22Rv1 (cell line): Measurements from ENCODE around the gene CALCOCO2.

ENCODE experiments used
- H3K27ac ChIP-seq: fragments of 450-650 bp; 2 replicates; pipeline ENCODE4 v1.5.1; 2017
- ZFX ChIP-seq: fragments of 450-650 bp; IDR thresholded peaks from 2 replicates; pipeline ENCODE4 v1.6.1; 2017; ENCODE audit warnings: antibody characterized with exemption, borderline replicate concordance
- TF ChIP-seq, protein P1 (sequence below): fragments of 450-650 bp; IDR thresholded peaks from 2 replicates; pipeline ENCODE4 v1.5.1; 2017; ENCODE audit warnings: mild to moderate bottlenecking

CALCOCO2 gene

DNA sequence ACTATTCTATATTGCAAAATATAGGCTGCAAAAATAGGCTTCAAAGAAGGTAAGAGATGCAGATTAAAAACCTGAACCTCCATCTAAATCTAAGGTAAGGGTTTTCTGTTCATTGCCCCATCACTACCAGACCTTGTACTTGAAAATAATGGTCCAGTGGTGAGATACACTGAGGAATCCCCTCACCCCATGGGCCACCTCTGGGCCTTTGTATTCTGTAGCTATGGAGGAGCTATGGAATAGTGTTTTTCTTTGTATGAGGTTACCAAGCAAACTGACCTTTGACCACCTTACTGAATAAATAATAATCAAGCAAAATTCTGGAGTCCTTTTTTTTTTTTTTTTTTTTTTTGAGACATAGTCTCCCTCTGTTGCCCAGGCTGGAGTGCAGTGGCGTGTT lies 72.6 kb downstream of the CALCOCO2 start:
- no peak overlapping the region for H3K27ac ChIP-seq
- TF ChIP-seq, protein P1, sequence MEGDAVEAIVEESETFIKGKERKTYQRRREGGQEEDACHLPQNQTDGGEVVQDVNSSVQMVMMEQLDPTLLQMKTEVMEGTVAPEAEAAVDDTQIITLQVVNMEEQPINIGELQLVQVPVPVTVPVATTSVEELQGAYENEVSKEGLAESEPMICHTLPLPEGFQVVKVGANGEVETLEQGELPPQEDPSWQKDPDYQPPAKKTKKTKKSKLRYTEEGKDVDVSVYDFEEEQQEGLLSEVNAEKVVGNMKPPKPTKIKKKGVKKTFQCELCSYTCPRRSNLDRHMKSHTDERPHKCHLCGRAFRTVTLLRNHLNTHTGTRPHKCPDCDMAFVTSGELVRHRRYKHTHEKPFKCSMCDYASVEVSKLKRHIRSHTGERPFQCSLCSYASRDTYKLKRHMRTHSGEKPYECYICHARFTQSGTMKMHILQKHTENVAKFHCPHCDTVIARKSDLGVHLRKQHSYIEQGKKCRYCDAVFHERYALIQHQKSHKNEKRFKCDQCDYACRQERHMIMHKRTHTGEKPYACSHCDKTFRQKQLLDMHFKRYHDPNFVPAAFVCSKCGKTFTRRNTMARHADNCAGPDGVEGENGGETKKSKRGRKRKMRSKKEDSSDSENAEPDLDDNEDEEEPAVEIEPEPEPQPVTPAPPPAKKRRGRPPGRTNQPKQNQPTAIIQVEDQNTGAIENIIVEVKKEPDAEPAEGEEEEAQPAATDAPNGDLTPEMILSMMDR, result no peak
- no peak for TF ChIP-seq ZFX

DNA sequence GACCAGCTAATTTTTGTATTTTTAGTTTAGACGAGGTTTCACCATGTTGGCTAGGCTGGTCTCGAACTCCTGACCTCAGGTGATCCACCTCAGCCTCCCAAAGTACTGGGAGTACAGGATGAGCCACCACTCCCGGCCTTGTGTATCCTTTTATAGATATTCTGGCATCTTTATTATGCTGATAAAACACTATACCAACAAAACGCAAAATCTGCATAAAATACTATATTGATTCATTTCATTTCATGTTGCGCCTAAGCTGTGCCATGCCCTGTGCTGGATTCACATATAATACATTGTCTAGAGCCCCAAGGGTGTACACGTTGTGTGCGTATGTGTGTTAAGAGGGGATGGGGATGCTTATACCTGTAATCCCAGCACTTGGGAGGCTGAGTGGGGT lies 73.6 kb downstream of the CALCOCO2 start:
- no peak overlapping the region for H3K27ac ChIP-seq
- no peak for TF ChIP-seq ZFX
- TF ChIP-seq, protein P1, result no peak

DNA sequence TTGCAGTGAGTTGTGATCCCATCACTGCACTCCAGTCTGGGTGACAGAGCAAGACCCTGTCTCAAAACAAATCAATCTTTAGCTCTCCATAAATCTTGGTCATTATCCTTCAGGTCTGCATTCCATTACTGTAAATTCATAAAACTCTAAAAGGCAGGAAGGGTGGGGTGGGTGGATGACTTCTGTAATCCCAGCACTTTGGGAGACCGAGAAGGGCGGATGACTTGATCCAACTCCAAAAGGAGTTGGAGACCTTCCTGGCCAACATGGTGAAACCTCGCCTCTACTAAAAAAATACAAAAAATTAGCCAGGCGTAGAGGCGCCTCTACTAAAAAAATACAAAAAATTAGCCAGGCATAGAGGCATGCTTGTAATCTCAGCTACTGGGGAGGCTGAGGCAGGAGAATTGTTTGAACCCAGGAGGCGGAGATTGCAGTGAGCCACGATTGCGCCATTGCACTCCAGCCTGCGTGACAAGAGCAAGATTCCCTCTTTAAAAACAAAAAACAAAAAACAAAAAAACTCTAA lies 75.2 kb downstream of the CALCOCO2 start:
- H3K27ac ChIP-seq, result no peak overlapping the region
- TF ChIP-seq, protein P1, result no peak
- TF ChIP-seq ZFX, result no peak

DNA sequence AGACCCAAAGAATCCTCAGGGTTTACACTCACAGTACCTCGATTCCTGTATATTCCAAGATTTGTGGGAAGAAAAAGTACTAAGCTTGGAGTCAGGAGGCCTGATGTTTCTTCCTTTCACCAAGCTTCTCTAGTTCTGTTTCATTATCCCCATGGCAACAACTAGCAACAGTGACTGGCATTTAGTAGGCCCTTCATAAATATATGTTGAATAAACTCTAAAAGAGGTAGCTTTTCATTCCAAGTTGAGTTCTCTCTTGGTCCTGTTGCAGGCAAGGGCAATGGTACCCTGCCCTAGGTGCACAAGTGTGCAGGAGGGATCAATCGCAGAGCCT lies 76.8 kb downstream of the CALCOCO2 start:
- peak overlapping the region; percentile 91 for H3K27ac ChIP-seq

DNA sequence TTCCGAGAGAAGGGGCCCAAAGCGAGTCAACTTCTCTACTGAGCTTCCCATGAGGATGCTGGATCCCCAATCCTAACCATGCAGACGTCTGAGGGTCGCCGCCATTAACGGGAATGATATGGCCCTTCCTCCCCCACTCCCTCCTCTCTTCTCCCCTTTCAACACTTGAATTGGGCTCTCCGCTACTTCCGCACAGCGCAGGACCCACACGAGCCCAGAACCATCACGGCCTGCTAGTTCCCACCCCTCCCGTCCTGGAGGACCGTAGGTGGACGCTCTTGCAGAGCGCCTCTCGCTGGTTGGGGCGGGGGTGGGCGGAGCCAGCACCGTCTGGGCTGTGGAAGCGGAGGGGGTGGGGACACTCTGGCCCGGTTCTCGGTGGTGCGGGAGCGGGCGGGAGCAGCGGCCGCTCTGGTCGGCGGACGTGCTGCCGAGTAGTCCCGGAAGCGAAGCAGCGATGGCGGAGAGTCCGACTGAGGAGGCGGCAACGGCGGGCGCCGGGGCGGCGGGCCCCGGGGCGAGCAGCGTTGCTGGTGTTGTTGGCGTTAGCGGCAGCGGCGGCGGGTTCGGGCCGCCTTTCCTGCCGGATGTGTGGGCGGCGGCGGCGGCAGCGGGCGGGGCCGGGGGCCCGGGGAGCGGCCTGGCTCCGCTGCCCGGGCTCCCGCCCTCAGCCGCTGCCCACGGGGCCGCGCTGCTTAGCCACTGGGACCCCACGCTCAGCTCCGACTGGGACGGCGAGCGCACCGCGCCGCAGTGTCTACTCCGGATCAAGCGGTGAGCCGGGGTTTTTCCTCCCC lies 77.4 kb downstream of the CALCOCO2 start, which contains the start of gene UBE2Z:
UBE2Z (plus strand) TSS at position 361 of the 797 bp plus-strand sequence; CDS start at position 458, 97 bp downstream.
- no peak for TF ChIP-seq ZFX
- TF ChIP-seq, protein P1, result peak; percentile 76
- peak within 1 kb of the TSS; percentile 91 for H3K27ac ChIP-seq

More for the DNA sequence above, 76.8 kb downstream of the CALCOCO2 start:
- TF ChIP-seq, protein P1, result no peak
- no peak for TF ChIP-seq ZFX

DNA sequence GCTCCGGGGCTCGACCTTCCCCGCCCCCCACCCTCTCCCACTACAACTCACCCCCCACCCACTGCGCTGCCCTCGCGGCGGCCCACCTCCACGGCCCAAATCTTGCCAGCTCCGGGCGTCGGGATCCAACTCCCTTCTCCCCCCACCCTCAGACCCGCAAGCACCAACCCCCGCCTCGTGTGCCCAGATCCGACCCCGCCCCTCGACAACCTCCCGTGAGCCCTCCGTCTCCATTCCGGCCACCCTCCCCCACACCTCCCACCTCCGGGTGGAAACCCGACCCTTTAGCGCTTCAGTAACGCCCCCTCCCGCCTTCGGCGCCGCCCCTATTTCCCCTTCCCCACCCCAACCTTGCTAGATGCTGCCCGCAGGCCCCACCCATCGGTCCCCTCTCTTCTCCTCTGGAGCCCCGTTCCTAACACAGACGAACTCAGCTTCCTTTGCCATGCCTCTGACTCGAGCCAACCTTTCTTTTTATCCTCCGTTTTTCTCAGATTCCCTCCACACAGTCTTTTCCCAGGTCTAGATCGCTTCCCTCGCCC lies 78.1 kb downstream of the CALCOCO2 start:
- H3K27ac ChIP-seq, result peak overlapping the region; percentile 91
- TF ChIP-seq, protein P1, result no peak
- TF ChIP-seq ZFX, result no peak

DNA sequence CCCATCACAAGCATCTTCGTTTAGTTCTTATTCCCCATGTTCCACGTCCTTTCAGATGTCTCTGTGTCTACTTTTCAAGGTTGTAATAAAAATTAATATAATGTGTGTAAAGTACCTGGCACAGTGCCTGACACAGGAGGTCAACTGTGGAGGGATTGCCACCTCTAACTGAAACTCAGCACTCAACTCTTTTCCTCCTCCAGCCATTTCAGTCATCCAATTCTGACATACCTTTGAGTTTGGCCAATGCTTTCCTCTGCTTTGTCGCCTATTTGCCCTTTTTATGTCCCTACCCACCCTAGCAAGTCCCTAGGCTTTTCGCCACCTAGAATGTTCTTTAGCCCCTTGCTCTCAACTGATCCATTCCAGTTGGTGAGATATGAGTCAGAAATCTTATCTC lies 78.9 kb downstream of the CALCOCO2 start:
- TF ChIP-seq ZFX, result no peak
- TF ChIP-seq, protein P1, result no peak

More for the DNA sequence above, 78.9 kb downstream of the CALCOCO2 start:
- H3K27ac ChIP-seq, result peak overlapping the region; percentile 91
